GM18868 (cell line): ENCODE data around the gene CAST.

Experiments used
- ATAC-seq: cut with Tn5 transposase; IDR thresholded peaks from one replicate; pipeline ENCODE4 v1.9.1; 2021; ENCODE audit warnings: mild to moderate bottlenecking, moderate library complexity; ENCODE audit not compliant: unreplicated experiment

The CAST gene

GRCh38 chr5:96816411-96816939 is 154.3 kb downstream of the CAST start:
- ATAC-seq: peak; percentile 83

- peak; percentile 30 for ATAC-seq
Observed at GRCh38 chr5:96816991-96817390, 154.8 kb downstream of the CAST start.

GRCh38 chr5:96817506-96817905 is 155.3 kb downstream of the CAST start:
- ATAC-seq: no peak

GRCh38 chr5:96818125-96818788 is 156.1 kb downstream of the CAST start:
- ATAC-seq: no peak

GRCh38 chr5:96819806-96820205 is 157.6 kb downstream of the CAST start:
- ATAC-seq: no peak

- ATAC-seq: no peak
Observed at GRCh38 chr5:96821260-96821916, 159.2 kb downstream of the CAST start.

GRCh38 chr5:96822686-96823459 is 160.7 kb downstream of the CAST start:
- no peak for ATAC-seq

- peak; percentile 72 for ATAC-seq
Observed at GRCh38 chr5:96823900-96824380, 161.8 kb downstream of the CAST start.
